ENCODE data around the gene PRDM16.

PRDM16 gene

GRCh38 chr1:3183813-3184212 lies 114.8 kb downstream of the PRDM16 start:
- no peak for DNase-seq (ENCODE audit: low spot score)

- DNase-seq (ENCODE audit: low spot score) = no peak
Observed at GRCh38 chr1:3184666-3185065, 115.7 kb downstream of the PRDM16 start.

- no peak for DNase-seq (ENCODE audit: low spot score)
Observed at GRCh38 chr1:3185896-3186525, 117.0 kb downstream of the PRDM16 start.

- no peak for DNase-seq (ENCODE audit: low spot score)
Observed at GRCh38 chr1:3186526-3186921, 117.5 kb downstream of the PRDM16 start.

- DNase-seq (ENCODE audit: low spot score) = no peak
Observed at GRCh38 chr1:3187415-3188149, 118.6 kb downstream of the PRDM16 start.

GRCh38 chr1:3188150-3188971 lies 119.4 kb downstream of the PRDM16 start:
- no peak for DNase-seq (ENCODE audit: low spot score)

DNA sequence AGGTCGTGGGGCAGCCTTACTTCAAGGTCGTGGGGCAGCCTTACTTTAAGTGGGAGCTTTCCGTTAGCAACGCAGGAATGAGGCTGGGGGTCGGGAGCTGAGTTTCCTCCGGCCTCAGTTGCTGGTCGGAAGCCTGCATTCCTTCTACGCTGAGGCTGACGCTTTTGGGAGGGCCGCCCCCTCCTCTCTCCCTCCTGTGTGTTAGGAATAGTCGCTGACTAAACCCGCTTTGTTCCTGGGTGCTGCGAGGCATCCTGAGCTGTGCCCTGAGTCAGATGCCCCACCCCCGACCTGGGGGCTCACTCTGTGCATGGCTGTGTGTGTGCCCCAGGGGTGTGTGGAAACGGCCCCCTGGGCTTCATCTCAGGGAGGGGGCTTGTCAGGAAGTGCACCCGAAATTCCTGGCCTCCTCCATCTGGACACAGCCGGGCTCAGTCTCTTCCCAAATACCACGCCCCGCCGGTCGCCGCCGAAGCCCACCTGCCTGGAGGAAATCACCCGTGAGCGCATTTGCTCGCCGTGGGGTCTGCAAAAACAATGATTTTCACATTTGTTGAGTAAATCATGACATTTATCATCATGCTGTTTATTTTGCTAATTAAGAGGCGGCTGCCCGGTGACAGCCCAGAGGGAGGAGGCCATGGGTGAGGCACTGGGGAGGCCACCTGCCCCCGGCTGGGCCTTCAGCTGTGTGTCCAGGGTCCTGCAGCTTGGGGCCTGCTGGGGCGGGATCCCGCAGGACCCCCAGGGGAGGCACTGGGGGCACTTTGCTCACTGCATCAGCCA lies 121.4 kb downstream of the PRDM16 start:
- DNase-seq (ENCODE audit: low spot score) = no peak

- DNase-seq (ENCODE audit: low spot score) = no peak
Observed at GRCh38 chr1:3192361-3192760, 123.4 kb downstream of the PRDM16 start.

- no peak for DNase-seq (ENCODE audit: low spot score)
Observed at GRCh38 chr1:3192825-3193224, 123.8 kb downstream of the PRDM16 start.

DNA sequence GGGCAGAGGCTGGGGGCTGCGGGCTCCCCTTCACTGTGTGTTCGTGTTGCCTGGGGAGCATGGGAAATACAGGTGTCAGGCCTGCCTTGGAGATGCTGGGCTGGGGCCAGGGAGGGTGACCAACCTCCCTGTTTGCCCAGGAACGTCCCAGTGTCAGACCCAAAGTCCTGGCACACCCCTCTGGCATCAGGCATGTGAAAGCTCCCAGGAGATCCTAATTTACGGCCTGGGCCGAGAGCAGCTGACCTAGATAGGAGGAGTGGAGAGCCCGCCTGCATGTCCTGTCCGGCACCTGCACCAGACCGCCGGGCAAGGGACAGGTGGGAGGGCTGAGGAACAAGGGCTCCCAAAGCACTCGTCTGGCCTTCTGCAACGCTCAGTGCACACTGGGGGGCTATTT lies 124.8 kb downstream of the PRDM16 start:
- DNase-seq (ENCODE audit: low spot score) = no peak

- no peak for DNase-seq (ENCODE audit: low spot score)
Observed at GRCh38 chr1:3194760-3195479, 125.9 kb downstream of the PRDM16 start.

- no peak for DNase-seq (ENCODE audit: low spot score)
Observed at GRCh38 chr1:3195480-3195815, 126.4 kb downstream of the PRDM16 start.

DNA sequence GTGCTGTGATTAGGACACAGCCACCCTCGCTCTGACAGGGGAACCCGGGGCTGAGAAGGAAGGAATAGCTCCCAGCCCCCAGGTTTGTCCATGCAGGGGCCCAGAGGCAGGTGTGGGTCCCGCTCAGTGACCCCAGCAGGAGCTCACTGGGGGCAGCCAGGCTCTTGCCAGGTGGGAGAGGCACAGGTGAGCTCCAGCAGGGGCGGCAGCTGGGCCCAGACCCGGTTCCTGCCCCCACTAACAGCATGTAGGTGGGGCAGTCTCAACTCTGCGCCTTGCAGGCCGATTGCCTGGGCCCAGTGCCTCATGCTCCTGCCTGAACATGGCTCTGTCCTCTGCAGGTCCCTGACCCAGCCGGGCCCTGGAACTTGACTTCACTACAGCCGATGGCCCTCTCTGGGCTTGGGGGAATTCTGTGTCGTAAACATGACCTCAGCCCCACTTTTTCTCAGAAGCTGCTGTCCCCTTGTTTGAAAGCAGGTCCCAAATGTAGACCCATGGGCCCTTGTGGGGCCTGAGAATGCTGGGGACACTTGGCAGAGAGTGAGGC lies 127.0 kb downstream of the PRDM16 start:
- DNase-seq (ENCODE audit: low spot score) = no peak

GRCh38 chr1:3196577-3197245 lies 127.7 kb downstream of the PRDM16 start:
- DNase-seq (ENCODE audit: low spot score) = no peak

DNA sequence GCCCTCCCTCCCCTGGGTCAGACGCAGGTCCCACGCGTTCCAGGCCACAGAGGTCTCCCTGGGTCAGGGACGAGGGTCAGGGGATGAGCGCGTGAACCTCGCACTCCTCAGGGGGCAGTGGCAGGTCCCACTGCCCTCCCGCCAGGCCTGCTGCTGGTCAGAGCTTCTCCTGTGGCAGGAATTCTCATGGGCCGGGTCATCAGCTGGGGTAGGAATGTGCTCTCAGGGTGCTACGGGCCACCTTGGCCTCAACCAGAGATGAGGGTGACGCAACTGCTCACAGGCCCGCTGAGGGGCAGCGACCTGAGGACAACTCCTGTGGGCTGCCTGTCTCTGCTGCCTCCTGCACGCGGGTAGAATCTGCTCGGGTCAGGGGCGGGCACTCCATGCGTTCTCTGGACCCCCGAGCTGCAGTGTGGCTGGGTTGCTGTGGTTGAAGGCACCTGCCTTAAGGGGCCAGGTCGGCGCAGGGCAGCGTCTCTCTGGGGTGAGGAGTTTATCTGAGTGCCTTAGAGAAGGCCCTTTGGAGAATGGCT lies 128.8 kb downstream of the PRDM16 start:
- DNase-seq (ENCODE audit: low spot score) = no peak

DNA sequence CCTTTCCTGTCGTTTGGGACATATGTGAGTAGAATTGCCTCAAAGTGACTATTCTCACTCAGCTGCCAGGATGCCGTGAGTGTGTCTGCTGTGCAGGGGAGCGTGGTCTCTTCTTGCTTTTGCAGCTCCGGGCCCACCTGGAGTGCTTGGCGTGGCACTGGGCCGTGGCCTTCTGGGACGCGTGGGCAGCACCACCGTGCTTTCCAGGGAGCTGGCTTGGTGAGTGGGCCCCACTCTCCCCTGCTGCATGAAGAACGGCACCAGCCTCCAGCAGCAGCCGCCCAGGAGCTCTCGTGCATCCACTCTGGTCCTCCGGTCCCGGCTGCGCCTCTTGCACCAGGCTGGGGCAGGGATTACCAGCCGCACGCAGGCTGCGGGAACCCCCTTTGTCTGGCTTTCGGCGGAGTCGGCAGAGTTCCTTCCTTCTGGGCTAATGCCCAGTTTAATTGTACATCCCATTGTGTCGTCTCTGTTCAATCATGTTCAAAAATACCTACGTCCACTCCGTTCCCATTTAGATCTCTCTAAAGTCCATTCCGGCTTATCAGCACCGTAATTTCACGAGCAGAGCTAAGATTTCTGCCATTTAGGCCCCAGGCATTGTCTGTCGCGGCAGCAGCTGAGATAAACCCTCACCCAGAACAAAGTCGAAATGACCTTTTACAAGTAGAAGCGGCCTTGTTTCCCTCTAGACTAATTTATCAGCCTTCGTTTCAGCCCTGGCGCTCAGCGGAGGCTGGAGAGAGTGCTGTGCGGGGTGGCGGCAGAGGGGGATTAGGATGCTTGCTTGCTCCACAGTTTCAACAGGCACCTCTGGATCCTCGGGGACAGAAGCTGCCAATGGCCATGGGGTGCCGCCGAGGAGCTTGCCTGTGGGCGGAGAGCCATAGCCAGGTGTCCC lies 129.6 kb downstream of the PRDM16 start:
- DNase-seq (ENCODE audit: low spot score) = no peak

GRCh38 chr1:3204725-3205124 lies 135.7 kb downstream of the PRDM16 start:
- no peak for DNase-seq (ENCODE audit: low spot score)

- no peak for DNase-seq (ENCODE audit: low spot score)
Observed at GRCh38 chr1:3205815-3206214, 136.8 kb downstream of the PRDM16 start.

DNA sequence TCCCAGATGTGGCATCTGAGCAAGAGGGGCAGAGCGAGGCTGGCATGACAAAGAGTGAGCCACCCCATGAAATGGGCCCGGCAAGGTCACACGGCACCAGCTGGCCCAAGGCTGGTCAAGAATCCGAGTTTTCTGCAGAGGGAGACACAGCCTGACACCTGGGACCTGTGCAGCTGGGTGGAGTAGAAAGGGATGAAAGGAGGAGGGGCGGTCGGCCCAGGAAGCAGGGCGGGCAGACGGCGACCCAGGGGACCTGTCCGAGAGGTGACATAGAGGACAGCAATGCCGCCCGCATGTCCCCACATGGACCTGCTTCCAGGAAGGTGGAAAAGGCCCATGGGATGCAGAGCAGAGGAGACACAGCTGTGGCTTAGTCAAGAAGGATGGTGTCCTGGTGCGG lies 137.7 kb downstream of the PRDM16 start:
- no peak for DNase-seq (ENCODE audit: low spot score)
